Eye (tissue), 1 donor: ENCODE results near the gene PFDN4.
"Not testable (repeated sequence)": the region's sequence is repeated elsewhere in the genome, so short reads cannot be mapped to it uniquely, and the experiment has no call there.

Experiments used
- DNase-seq: peaks from one replicate; pipeline ENCODE4 v3.0.0-alpha.2; 2015

The PFDN4 gene

DNA sequence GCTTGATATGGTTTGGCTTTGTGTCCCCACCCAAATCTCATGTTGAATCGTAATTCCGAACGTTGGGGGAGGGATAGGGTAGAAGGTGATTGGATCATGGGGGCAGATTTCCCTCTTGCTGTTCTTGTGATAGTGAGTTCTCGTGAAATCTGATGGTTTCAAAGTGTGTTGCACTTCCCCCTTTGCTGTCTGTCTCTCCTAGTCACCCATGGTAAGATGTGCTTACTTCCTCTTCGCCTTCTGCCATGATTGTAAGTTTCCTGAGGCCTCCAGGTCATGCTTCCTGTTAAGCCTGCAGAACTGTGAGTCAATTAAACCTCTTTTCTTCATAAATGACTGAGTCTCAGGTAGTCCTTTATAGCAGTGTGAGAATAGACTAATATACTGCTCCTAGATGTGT lies 19.9 kb downstream of the PFDN4 start:
- no peak for DNase-seq

DNA sequence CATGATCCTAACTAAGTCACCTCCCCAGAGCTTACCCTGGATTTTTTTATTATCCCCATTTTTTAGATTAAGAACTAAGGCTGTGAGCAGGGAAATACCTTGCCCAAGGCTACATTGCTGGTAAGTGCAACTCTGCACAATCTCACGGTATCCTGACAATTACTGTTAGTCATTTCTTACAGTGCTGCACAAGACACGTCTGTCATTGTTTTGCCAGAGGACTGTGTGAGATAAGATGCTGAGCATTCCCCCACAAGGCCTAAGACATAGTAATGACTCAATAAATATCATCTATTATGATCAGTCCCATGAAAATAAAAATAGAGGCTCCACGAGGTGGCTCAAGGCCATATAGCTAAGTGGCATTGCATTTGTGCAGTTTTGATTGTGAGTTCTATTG lies 21.0 kb downstream of the PFDN4 start:
- DNase-seq, result no peak

DNA sequence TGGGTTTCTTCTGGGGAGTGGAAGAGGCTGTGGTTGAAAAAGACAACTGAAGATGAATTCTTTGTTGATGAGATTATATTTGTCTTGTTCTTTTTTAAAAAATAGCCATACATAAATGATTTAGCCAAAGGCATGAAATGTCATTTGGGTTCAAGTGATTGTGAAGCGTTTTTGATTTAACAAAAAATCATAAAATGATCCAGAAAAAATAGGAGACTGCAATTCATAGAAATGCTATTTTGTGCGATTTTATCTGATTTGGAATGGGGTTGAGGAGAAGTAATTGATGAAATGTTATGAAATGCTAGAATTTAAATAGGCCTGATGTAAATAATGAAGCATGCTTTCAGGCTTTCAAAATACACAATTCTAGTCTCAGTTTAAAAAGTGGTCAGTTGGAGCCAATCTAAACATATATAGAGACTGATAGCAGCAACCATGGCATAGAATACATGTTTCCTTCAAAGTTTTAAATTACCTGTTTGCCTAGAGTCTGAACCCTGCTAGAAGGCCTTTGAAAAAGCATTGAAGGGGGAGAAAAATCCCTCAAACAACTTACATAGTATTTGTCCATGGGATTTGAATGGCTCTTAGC lies 21.8 kb downstream of the PFDN4 start:
- no peak for DNase-seq

DNA sequence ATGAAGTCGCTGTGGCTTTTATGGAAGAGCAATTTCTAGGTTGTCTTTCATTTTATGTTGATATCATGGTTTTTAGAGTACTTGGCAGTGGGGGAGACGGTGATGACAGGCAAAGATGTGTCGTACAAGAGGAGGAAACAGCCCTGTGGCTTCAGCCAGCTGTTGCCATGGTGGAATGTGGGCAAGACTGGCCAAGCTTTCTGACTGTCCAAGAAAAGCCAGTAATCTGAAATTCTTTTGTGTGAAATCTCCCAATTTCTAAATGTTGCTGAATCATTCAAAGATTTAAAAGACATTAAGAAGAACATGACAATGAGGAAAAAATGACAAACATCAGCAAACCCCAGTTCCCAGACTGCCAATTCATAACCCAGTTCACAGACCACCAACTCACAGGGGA lies 23.1 kb downstream of the PFDN4 start:
- no peak for DNase-seq

DNA sequence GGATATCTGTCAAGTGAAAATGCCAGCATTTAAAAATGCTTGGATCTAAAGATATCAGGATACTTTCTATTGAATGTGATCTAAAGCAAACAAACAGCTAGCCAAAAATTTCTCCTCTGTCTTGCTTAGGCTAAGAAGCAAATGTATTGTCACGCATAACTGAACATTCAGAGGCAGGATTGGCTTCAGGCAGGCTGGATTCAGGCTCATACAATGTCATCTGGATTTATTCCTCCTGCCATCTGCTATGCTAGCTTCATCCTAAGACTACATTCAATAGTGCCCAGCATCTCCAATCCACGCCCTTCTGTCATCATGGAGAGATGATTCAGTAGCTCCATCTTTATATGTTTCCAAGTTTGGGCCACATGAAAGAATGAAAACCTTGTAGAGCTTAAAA lies 27.1 kb downstream of the PFDN4 start:
- DNase-seq, result peak; percentile 19

DNA sequence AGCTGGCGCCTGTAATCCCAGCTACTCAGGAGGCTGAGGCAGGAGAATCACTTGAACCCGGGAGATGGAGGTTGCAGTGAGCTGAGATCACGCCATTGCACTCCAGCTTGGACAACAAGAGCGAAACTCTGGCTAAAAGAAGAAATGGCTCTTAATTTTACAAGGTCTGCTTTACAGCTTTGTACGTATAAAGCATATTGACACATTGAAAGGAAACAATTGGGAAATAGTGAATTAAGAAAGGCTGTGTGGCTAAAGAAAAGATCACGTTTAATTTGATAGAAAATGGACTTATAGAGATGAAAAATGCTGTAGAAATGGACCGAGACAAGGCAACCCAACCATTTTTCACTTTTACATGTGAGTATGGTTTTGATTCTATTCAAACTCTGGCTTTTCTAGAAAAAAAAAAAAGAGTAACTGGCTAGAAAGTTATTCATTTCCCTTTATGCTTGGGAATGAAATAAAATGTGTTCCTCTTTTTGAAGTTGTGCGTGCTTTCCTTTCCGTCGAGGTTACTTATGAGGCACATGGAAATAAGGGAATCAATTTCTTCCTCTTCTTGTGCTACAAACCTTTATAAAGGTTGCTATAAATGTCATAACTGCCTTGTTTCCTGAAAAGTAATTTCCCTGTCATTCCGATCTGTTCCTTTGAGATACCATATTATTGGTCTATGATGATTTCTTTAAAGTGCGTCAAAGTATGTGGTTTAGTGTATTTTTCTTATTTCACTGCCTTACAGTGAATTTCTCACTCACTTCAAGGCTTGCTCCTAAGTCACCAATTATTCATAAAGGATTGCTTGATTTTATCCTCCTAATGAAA lies 29.4 kb downstream of the PFDN4 start:
- DNase-seq, result no peak

DNA sequence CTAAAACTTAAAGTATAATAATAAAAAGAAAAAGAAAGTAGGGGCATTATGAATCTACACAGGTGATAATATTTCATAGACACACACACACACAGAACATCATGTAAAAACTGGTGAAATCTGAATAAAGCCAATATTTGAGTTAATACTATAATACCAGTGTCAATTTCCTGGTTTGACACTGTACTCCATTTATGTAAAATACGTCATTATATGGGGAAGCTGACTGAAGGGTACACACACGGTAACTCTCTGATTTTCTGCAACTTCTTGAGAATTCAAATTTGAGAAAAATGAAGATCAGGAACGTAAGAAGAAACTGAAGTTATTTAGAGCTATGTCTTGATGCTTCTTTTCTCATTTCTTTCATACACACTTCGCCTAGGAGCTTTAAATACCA lies 36.2 kb downstream of the PFDN4 start:
- no peak for DNase-seq

DNA sequence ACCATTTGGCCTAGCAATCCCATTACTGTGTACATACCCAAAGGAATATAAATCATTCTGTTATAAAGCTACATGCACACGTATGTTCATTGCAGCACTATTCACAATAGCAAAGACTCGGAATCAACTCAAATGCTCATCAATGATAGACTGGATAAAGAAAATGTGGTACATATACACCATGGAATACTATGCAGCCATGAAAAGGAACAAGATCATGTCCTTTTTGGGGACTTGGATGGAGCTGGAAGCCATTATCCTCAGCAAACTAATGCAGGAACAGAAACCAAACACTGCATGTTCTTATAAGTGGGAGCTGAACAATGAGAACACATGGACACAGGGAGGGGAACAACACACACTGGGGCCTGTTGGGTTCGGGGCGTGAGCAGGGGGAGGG lies 40.8 kb downstream of the PFDN4 start:
- DNase-seq, result not testable (repeated sequence)

DNA sequence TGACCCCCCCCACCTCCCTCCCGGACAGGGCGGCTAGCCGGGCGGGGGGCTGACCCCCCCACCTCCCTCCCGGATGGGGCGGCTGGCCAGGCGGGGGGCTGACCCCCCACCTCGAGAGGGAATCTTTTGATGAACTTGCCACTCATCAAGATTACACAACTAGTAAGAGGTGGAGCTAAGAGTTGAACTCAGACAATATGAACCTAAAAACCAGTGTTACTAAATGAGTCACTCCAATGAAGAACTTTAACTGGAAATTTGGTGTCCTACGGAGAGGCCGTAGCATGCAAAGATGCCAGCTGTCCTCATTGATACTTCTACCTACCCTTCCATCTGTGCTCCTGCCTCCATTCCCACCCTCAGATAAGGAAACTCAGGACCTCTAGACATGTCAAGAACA lies 42.8 kb downstream of the PFDN4 start:
- DNase-seq, result no peak

DNA sequence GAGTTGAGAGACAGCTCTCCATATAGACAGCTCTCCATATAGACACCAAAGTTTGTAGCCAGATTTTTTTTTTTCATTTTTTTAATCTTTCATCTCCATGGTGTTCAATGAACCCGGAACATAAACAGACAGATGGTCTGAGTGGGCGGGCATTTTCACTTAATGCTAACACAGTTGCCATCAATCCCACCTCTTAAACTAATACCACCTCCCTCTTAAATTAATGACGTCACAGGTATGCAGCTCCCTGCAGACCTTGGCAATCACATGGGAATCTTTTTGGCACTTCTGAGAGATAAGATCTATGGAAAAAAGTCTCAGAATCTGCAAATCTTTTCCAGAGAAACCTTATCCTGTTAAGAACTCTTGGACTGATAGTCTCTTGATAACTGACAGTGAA lies 43.2 kb downstream of the PFDN4 start:
- no peak for DNase-seq

DNA sequence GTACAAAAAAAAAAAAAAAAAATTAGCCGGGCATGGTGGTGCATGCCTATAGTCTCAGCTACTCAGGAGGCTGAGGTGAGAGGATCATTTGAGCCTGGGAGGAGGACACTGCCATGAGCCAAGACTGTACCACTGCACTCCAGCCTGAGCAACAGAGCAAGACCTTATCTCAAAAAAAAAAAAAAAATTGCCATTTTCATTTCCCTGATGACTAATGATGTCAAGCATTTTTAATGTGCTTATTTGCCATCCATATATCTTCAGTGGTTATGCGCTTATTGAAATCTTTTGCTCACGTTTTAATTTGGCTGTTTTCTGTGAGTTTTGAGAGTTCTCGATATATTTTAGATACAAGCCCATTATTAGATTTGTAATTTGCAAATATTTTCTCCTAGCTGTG lies 46.7 kb downstream of the PFDN4 start:
- DNase-seq, result no peak

DNA sequence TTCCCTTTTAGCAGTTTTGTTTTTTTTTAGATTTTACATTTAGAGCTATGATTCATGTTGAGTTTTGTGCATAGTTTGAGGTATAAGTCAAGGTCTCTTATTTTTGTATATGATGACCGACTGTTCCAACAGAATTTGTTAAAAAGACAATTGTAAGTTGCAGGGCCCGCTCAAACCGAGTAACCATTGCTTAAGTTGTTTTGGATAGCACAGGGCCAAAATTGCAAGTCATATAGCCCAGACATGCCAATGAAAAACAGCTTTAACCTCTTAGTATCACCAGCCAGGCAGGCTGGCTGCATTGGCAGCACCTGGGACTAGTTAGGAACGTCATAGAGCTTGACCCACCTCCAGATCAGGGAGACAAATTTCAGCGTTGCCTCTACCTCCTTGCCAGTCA lies 47.3 kb downstream of the PFDN4 start:
- DNase-seq, result no peak

DNA sequence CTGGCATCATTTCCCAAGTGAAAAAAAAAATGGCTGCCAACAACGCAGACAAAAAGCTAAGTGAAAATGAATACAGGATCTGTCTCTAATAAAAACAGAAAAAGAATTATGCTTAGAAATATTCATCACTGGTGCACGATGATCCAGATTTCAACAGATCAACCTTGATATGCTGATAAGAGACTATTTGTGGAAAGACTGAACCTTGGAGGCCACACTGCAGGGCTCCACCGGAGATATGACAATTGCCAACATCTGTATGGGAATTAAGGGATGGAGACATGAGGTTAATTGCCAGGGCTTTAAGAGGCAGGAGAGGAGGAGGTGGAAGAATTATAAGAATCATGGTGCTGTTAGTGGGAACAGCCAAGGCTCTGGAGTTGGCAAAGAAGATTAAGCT lies 48.3 kb downstream of the PFDN4 start:
- no peak for DNase-seq

DNA sequence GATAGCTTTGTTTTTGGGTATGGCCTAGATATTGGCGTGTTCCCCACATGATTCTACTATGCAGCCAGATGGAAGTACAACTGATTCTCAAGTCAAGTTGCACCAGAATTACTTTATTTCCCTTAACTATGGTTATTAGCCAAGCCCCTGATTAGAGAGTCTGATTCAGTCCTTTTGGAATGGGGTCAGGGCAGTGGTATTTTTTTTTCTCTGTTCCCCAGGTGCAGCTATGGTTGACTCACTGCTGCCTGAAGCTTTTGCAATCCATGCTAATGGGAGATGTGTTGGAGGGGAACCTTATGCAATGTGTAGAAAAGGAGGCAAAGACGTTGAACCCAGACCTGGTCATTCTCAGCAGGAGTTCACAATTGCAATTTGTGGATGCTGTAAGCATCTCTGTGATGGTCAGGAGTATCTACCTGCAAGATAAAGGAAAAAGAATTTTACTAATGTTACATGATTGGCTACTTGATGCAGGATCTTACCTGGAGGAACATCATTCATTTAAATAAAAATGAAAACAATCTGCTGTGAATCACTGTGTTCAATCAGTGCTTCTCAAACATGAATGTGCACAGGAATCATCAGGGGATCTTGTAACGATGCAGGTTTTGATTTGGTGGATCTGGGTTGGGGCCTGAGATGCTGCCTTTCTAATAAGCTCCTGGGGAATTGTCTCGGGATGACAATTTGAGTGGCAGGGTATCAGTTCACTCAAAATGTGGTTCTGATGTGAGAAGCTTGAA lies 49.4 kb downstream of the PFDN4 start:
- no peak for DNase-seq

DNA sequence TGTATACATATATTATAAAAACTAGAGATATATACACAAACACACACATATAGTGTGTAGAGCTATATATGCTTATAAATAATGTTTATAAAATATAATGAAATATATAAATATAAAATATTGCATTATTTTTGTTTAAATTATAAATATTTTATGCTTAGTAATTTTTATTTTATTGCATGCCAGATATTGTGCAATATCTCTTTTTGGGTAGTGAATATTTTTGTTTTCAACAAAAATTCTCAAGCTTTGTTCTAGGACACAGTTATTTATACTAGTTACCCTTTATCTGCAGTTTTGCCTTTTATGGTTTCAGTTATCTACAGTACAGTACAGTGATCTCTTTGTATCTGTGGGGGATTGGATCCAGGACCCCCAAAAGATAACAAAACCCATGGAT lies 52.2 kb downstream of the PFDN4 start:
- no peak for DNase-seq

DNA sequence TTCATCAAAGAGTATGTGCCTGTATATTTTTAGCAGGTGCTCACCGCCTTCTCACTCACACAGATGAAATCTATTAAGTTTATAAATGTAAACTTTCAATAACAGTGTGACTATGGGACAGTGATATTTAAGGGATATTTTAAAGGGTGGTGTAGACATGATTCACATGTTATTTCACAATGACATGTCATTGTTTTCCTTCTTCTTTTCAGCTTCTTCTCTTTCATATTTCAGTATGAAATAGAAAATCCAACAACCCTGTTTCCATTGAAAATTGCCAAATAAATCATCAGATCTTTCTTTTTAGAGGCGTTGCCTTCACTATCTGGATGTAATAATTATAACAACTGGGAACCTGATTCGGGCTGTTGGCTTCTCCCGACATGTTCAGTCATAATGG lies 54.8 kb downstream of the PFDN4 start:
- no peak for DNase-seq

DNA sequence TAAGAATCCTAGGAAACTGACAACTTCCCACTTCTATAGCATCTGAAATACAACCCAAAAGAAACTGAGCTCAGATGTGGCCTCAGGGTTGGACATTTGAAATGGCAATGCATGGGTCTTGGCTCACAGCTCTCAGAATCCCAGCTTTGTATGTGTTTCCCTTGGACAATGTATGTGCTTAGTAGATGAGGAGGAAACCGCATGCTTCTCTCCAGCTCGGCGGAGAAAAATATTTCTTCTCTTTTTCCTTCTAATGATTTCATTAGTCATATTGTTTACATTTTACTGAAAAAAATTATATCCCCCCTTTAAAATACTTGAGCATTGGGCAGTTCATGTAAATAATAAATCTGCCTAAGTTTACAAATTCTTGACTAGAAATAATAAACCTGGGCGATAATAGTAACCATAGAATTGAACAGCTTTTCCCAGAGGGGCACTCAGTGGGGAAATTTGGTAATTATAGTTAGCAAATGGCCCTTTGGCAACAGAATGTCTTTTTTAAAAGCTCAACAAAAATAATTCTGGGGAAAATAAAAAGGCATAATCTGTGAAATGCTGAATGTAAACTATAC lies 55.3 kb downstream of the PFDN4 start:
- DNase-seq, result no peak

DNA sequence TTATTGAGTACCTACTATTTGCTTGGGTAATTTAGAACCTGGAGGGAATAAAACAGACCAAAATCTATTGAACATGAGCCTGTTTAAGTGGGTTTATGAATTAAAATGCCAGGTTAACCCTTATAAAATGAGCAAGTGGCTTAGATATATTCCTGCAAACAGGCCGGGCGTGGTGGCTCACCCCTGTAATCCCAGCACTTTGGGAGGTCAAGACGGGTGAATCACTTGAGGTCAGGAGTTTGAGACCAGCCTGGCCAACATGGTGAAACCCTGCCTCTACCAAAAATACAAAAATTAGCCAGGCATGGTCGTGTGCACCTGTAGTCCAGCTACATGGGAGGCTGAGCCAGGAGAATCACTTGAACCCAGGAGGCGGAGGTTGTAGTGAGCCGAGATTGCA lies 57.9 kb downstream of the PFDN4 start:
- DNase-seq, result not testable (repeated sequence)

DNA sequence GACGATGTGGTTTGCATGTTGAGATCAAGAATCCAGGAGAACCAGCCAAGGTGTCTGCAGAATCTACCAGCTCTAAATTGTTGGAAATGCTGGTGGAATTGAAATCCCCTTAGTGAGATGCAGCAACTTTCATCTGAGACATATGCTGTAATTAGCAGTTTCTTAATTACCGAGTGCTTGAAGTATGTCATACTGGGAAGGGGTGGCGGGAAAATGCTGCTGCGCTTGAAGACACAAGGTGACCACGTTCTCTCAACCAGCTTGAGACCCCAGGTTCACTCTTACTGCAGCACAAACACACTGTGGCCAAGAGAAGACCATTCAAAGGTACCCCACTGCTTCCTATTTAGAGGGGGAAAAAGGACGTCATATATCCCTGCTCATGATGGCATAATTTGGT lies 59.0 kb downstream of the PFDN4 start:
- DNase-seq, result no peak

DNA sequence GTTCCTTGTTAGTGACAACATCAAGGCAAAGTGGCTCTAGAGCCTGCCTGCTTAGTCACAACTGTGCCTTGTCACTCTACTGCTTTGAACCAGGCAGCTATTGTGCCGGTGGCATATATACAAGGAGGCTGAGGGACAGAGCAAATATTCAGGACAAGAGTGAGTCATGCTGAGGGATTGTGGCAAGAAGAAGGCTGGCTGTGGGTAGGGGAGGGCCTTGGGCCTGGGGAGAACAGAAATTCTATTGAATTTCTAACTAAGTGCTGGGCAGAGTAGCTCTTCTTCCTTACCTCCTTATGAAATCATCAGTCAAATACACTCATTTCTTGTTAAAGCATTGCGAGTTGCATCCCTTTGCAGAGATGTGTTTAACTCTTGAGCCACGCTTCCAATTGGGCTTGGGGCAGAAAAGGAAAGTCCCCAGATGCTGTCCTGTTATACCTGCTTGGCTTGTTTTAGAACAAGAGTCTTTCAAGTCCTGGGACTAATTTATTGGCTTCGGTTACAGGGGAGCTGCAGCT lies 59.7 kb downstream of the PFDN4 start:
- peak; percentile 11 for DNase-seq

DNA sequence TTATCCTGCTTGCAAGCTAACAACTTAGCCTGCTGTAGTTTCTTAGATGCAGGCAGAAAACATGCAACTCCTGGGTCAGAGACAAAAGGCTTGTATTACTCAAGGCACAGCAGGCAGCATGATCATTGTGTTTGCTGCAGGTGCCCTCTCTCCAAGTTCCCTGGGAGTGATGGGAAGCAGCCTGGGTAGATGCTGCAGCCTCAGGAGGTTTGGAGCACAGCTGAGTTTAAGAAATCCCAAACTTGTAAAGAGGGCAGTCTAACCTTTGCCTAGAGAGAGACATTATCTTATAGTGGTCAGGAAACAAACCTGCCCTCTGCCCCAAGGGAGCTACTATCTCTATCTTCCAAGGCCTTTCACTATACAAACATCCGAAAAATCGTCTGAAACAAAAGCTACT lies 61.1 kb downstream of the PFDN4 start:
- DNase-seq, result no peak
